Measurements from ENCODE around the gene RPS18.

GRCh38 chr6:33279257-33279695, 7.4 kb downstream of the RPS18 start:
- TF ChIP-seq NFIC (IDR thresholded peaks at IDR 0.05; ENCODE audit: borderline replicate concordance) (no peak), POLR2AphosphoS5 (IDR thresholded peaks at IDR 0.05; ENCODE audit: low read depth, low read length) (no peak), CTCF (IDR thresholded peaks at IDR 0.05) (no peak)
